CD4-positive, alpha-beta T cell treated with Interleukin-12 subunit alpha and Interleukin-12 subunit beta, for 1 hour (primary cell): ENCODE results near the gene PITPNB.

Experiments used
- DNase-seq: peaks from one replicate; pipeline ENCODE4 v3.0.0-alpha.2; 2020

Gene PITPNB

GRCh38 chr22:27853424-27853823, 65.6 kb downstream of the PITPNB start:
- peak; percentile 5 for DNase-seq

- no peak for DNase-seq
Observed at GRCh38 chr22:27851974-27852746, 66.9 kb downstream of the PITPNB start.

GRCh38 chr22:27850000-27850521, 69.0 kb downstream of the PITPNB start:
- DNase-seq, result no peak

- DNase-seq, result no peak
Observed at GRCh38 chr22:27848005-27848404, 71.1 kb downstream of the PITPNB start.

GRCh38 chr22:27846910-27847309, 72.1 kb downstream of the PITPNB start:
- DNase-seq, result no peak

GRCh38 chr22:27846248-27846757, 72.8 kb downstream of the PITPNB start:
- DNase-seq, result no peak

- DNase-seq, result no peak
Observed at GRCh38 chr22:27845644-27846043, 73.4 kb downstream of the PITPNB start.

GRCh38 chr22:27844656-27845591, 74.1 kb downstream of the PITPNB start:
- DNase-seq, result no peak

GRCh38 chr22:27844256-27844655, 74.8 kb downstream of the PITPNB start:
- no peak for DNase-seq

GRCh38 chr22:27843441-27843840, 75.6 kb downstream of the PITPNB start:
- no peak for DNase-seq

GRCh38 chr22:27842669-27843431, 76.2 kb downstream of the PITPNB start:
- no peak for DNase-seq

- DNase-seq, result no peak
Observed at GRCh38 chr22:27842201-27842600, 76.9 kb downstream of the PITPNB start.

- DNase-seq, result no peak
Observed at GRCh38 chr22:27840436-27840835, 78.6 kb downstream of the PITPNB start.

GRCh38 chr22:27839057-27839660, 79.9 kb downstream of the PITPNB start:
- DNase-seq, result no peak

GRCh38 chr22:27836181-27836580, 82.9 kb downstream of the PITPNB start:
- no peak for DNase-seq

- DNase-seq, result no peak
Observed at GRCh38 chr22:27835446-27835845, 83.6 kb downstream of the PITPNB start.

GRCh38 chr22:27834364-27835185, 84.5 kb downstream of the PITPNB start:
- no peak for DNase-seq

GRCh38 chr22:27833803-27834202, 85.3 kb downstream of the PITPNB start:
- no peak for DNase-seq

GRCh38 chr22:27832606-27833005, 86.5 kb downstream of the PITPNB start:
- DNase-seq, result no peak

GRCh38 chr22:27829620-27830019, 89.4 kb downstream of the PITPNB start:
- DNase-seq, result no peak
